ENCODE measurements around the gene TDRD10.

- TF ChIP-seq SIN3A (IDR thresholded peaks at IDR 0.05; ENCODE audit: borderline replicate concordance, insufficient read depth, low read length) = no peak
- no peak for TF ChIP-seq POLR2AphosphoS5 (IDR thresholded peaks at IDR 0.05; ENCODE audit: low read depth, low read length)
- TF ChIP-seq, protein P1, sequence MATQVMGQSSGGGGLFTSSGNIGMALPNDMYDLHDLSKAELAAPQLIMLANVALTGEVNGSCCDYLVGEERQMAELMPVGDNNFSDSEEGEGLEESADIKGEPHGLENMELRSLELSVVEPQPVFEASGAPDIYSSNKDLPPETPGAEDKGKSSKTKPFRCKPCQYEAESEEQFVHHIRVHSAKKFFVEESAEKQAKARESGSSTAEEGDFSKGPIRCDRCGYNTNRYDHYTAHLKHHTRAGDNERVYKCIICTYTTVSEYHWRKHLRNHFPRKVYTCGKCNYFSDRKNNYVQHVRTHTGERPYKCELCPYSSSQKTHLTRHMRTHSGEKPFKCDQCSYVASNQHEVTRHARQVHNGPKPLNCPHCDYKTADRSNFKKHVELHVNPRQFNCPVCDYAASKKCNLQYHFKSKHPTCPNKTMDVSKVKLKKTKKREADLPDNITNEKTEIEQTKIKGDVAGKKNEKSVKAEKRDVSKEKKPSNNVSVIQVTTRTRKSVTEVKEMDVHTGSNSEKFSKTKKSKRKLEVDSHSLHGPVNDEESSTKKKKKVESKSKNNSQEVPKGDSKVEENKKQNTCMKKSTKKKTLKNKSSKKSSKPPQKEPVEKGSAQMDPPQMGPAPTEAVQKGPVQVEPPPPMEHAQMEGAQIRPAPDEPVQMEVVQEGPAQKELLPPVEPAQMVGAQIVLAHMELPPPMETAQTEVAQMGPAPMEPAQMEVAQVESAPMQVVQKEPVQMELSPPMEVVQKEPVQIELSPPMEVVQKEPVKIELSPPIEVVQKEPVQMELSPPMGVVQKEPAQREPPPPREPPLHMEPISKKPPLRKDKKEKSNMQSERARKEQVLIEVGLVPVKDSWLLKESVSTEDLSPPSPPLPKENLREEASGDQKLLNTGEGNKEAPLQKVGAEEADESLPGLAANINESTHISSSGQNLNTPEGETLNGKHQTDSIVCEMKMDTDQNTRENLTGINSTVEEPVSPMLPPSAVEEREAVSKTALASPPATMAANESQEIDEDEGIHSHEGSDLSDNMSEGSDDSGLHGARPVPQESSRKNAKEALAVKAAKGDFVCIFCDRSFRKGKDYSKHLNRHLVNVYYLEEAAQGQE (IDR thresholded peaks at IDR 0.05; ENCODE audit: insufficient read depth in 1 of 2, low read depth in 2 of 2, low read length in 2 of 2) = no peak
- TF ChIP-seq FOXP2 (optimal IDR thresholded peaks at IDR 0.05; ENCODE audit: borderline replicate concordance, extremely low read depth, extremely low read length, insufficient read depth) = no peak
Measured at GRCh38 chr1:154547105-154547732, 45.2 kb downstream of the TDRD10 start.
